HL-60 (cell line): ENCODE results near the gene GLTP.

Experiments
- DNase-seq, 2 experiments: peaks; one replicate each; pipeline ENCODE4 v3.0.0-alpha.2; 2010 to 2020; ENCODE audit warnings: low read depth in 1 of 2, low spot score in 1 of 2
- H3K27ac ChIP-seq: fragments of 250-450 bp; sonication (Bioruptor Pico); replicated peaks from 2 replicates; pipeline ENCODE4 v1.5.1; 2020; ENCODE audit warnings: mild to moderate bottlenecking, moderate library complexity
- H3K27me3 ChIP-seq: fragments of 250-450 bp; sonication (Bioruptor Pico); 2 replicates; pipeline ENCODE4 v1.5.1; 2021; ENCODE audit warnings: mild to moderate bottlenecking, moderate library complexity; ENCODE audit not compliant: insufficient read depth, poor library complexity, severe bottlenecking
- H3K4me3 ChIP-seq: replicated peaks from 2 replicates; pipeline ENCODE4 v1.5.1; 2011; ENCODE audit warnings: mild to moderate bottlenecking, control low read depth, low read length; ENCODE audit not compliant: insufficient read depth
- CTCF ChIP-seq: IDR thresholded peaks from one replicate; pipeline ENCODE4 v1.5.1; 2011; ENCODE audit warnings: low read length, control low read depth, inconsistent platforms; ENCODE audit not compliant: insufficient read depth
- GABPA ChIP-seq: IDR thresholded peaks from 2 replicates; pipeline ENCODE4 v1.6.1; 2012; ENCODE audit warnings: low read depth
- POLR2AphosphoS5 ChIP-seq: IDR thresholded peaks from 2 replicates; pipeline ENCODE4 v1.6.1; 2012; ENCODE audit warnings: low read depth
- REST ChIP-seq: IDR thresholded peaks from 2 replicates; pipeline ENCODE4 v1.6.1; 2012; ENCODE audit warnings: low read depth; ENCODE audit not compliant: insufficient replicate concordance
- SPI1 ChIP-seq: IDR thresholded peaks from 2 replicates; pipeline ENCODE4 v1.6.1; 2012; ENCODE audit warnings: low read depth, mild to moderate bottlenecking, borderline replicate concordance

Gene GLTP

GRCh38 chr12:109875572-109876131 is 4.7 kb downstream of the GLTP start:
- no peak overlapping the region for H3K4me3 ChIP-seq
- no peak for DNase-seq
- no peak for TF ChIP-seq POLR2AphosphoS5
- TF ChIP-seq CTCF: no peak
- no peak for TF ChIP-seq REST
- no peak overlapping the region for H3K27ac ChIP-seq
- H3K27me3 ChIP-seq: no peaks in the 10 kb centered on the region

GRCh38 chr12:109873653-109874052 is 6.7 kb downstream of the GLTP start:
- no peak for DNase-seq
- Histone ChIP-seq H3K4me3 (no peak overlapping the region), H3K27me3 (no peaks in the 10 kb centered on the region), H3K27ac (no peak overlapping the region)
- TF ChIP-seq SPI1: no peak

GRCh38 chr12:109871668-109872314 is 8.6 kb downstream of the GLTP start:
- TF ChIP-seq POLR2AphosphoS5 (no peak), GABPA (no peak), CTCF (no peak), REST (no peak), SPI1 (no peak)
- no peak for DNase-seq
- H3K27ac ChIP-seq: no peak overlapping the region
- H3K4me3 ChIP-seq: no peak overlapping the region
- no peaks in the 10 kb centered on the region for H3K27me3 ChIP-seq

GRCh38 chr12:109870648-109871047 is 9.7 kb downstream of the GLTP start:
- Histone ChIP-seq H3K27me3 (no peaks in the 10 kb centered on the region), H3K4me3 (no peak overlapping the region), H3K27ac (no peak overlapping the region)
- TF ChIP-seq REST: no peak
- no peak for TF ChIP-seq CTCF
- no peak for TF ChIP-seq GABPA
- no peak for TF ChIP-seq POLR2AphosphoS5
- TF ChIP-seq SPI1: no peak
- DNase-seq: no peak
